Stimulated activated effector memory CD8-positive, alpha-beta T cell treated with anti-CD3 and anti-CD28 coated beads, Interleukin-12 subunit alpha, Interleukin-12 subunit beta, amount 100 ng/mL, for 72 hours (primary cell): ENCODE data around the gene INAFM2.

Source experiments
- ATAC-seq: fragments of 150-1000 bp; cut with Tn5 transposase; 2 replicates; pipeline ENCODE4 v1.10.0; 2021
- DNase-seq, 2 donors: peaks; one replicate each; pipeline ENCODE4 v3.0.0; 2021 to 2022; ENCODE audit warnings: low spot score in 2 of 2
- H3K27ac Mint-ChIP-seq: one replicate; pipeline ENCODE4 v1.8.0; 2022; ENCODE audit warnings: mild to moderate bottlenecking, mixed read lengths
- H3K36me3 Mint-ChIP-seq: one replicate; pipeline ENCODE4 v1.8.0; 2022; ENCODE audit warnings: mild to moderate bottlenecking, mixed read lengths
- H3K4me1 Mint-ChIP-seq: one replicate; pipeline ENCODE4 v1.8.0; 2022; ENCODE audit warnings: mixed read lengths
- H3K4me3 Mint-ChIP-seq: one replicate; pipeline ENCODE4 v1.8.0; 2022; ENCODE audit warnings: mild to moderate bottlenecking, mixed read lengths
- H3K9me3 Mint-ChIP-seq: one replicate; pipeline ENCODE4 v1.8.0; 2022; ENCODE audit warnings: mixed read lengths

The INAFM2 gene

GRCh38 chr15:40323239-40323952 lies at the start of gene INAFM2:
Gene INAFM2, plus strand, starts transcription at chr15:40323692. Its CDS starts 364 bp downstream, at chr15:40324056.
- DNase-seq, result peak; percentile 71 to 92
- peak; percentile 92 for ATAC-seq
- Mint-ChIP-seq H3K4me1 (peaks cover 40% of the 10 kb centered on the region), H3K27ac (peak within 1 kb of the TSS; percentile 72), H3K36me3 (peaks cover 5% of the 10 kb centered on the region), H3K9me3 (no peaks in the 10 kb centered on the region), H3K4me3 (peak within 1 kb of the TSS; percentile 73)

GRCh38 chr15:40274350-40275274 lies 48.9 kb upstream of the INAFM2 start:
- ATAC-seq, result peak; percentile 68
- no peak overlapping the region for H3K4me3 Mint-ChIP-seq
- H3K9me3 Mint-ChIP-seq, result no peaks in the 10 kb centered on the region
- DNase-seq, result peak; percentile 92 to 96
- no peaks in the 10 kb centered on the region for H3K36me3 Mint-ChIP-seq
- peaks cover 11% of the 10 kb centered on the region for H3K4me1 Mint-ChIP-seq
- no peak overlapping the region for H3K27ac Mint-ChIP-seq

- no peak overlapping the region for H3K27ac Mint-ChIP-seq
- H3K4me3 Mint-ChIP-seq, result no peak overlapping the region
- ATAC-seq (no peak), DNase-seq (no peak)
- H3K36me3 Mint-ChIP-seq, result no peaks in the 10 kb centered on the region
- no peaks in the 10 kb centered on the region for H3K9me3 Mint-ChIP-seq
- peaks cover 11% of the 10 kb centered on the region for H3K4me1 Mint-ChIP-seq
Measured at GRCh38 chr15:40275523-40275922, 48.0 kb upstream of the INAFM2 start.

- H3K9me3 Mint-ChIP-seq, result no peaks in the 10 kb centered on the region
- H3K27ac Mint-ChIP-seq, result peak overlapping the region; percentile 17
- H3K4me1 Mint-ChIP-seq, result peaks cover 11% of the 10 kb centered on the region
- no peaks in the 10 kb centered on the region for H3K36me3 Mint-ChIP-seq
- ATAC-seq (no peak), DNase-seq (no peak)
- no peak overlapping the region for H3K4me3 Mint-ChIP-seq
Measured at GRCh38 chr15:40275954-40276353, 47.5 kb upstream of the INAFM2 start.

- no peaks in the 10 kb centered on the region for H3K36me3 Mint-ChIP-seq
- H3K4me1 Mint-ChIP-seq, result peaks cover 11% of the 10 kb centered on the region
- no peak overlapping the region for H3K27ac Mint-ChIP-seq
- DNase-seq (no peak), ATAC-seq (no peak)
- no peaks in the 10 kb centered on the region for H3K9me3 Mint-ChIP-seq
- no peak overlapping the region for H3K4me3 Mint-ChIP-seq
Measured at GRCh38 chr15:40276927-40277326, 46.6 kb upstream of the INAFM2 start.

GRCh38 chr15:40277471-40277870 lies 46.0 kb upstream of the INAFM2 start:
- Mint-ChIP-seq H3K4me3 (no peak overlapping the region), H3K4me1 (peaks cover 11% of the 10 kb centered on the region), H3K27ac (no peak overlapping the region), H3K9me3 (no peaks in the 10 kb centered on the region), H3K36me3 (no peaks in the 10 kb centered on the region)
- no peak for ATAC-seq
- no peak for DNase-seq

- DNase-seq (no peak), ATAC-seq (no peak)
- Mint-ChIP-seq H3K4me3 (no peak overlapping the region), H3K4me1 (peaks cover 11% of the 10 kb centered on the region), H3K36me3 (no peaks in the 10 kb centered on the region), H3K27ac (no peak overlapping the region), H3K9me3 (no peaks in the 10 kb centered on the region)
Measured at GRCh38 chr15:40278026-40278425, 45.5 kb upstream of the INAFM2 start.

GRCh38 chr15:40279437-40280141 lies 43.9 kb upstream of the INAFM2 start:
- no peak overlapping the region for H3K27ac Mint-ChIP-seq

GRCh38 chr15:40280260-40281056 lies 43.0 kb upstream of the INAFM2 start:
- Mint-ChIP-seq H3K4me1 (peaks cover 5% of the 10 kb centered on the region), H3K36me3 (no peaks in the 10 kb centered on the region), H3K27ac (no peak overlapping the region), H3K9me3 (no peaks in the 10 kb centered on the region), H3K4me3 (peak overlapping the region; percentile 52)
- no peak for DNase-seq
- ATAC-seq, result no peak

More at GRCh38 chr15:40279437-40280141, 43.9 kb upstream of the INAFM2 start:
- Mint-ChIP-seq H3K9me3 (no peaks in the 10 kb centered on the region), H3K4me3 (no peak overlapping the region), H3K36me3 (no peaks in the 10 kb centered on the region), H3K4me1 (peaks cover 8% of the 10 kb centered on the region)
- DNase-seq, result peak; percentile 80 to 88
- peak; percentile 53 for ATAC-seq

GRCh38 chr15:40281057-40281800 lies 42.3 kb upstream of the INAFM2 start:
- ATAC-seq (no peak), DNase-seq (no peak)
- H3K9me3 Mint-ChIP-seq, result no peaks in the 10 kb centered on the region
- peak overlapping the region; percentile 52 for H3K4me3 Mint-ChIP-seq
- H3K4me1 Mint-ChIP-seq, result peaks cover 5% of the 10 kb centered on the region
- H3K36me3 Mint-ChIP-seq, result no peaks in the 10 kb centered on the region
- no peak overlapping the region for H3K27ac Mint-ChIP-seq

- no peak overlapping the region for H3K27ac Mint-ChIP-seq
- no peak for ATAC-seq
- H3K4me1 Mint-ChIP-seq, result peaks cover 5% of the 10 kb centered on the region
- H3K9me3 Mint-ChIP-seq, result no peaks in the 10 kb centered on the region
- DNase-seq, result no peak
- no peak overlapping the region for H3K4me3 Mint-ChIP-seq
- no peaks in the 10 kb centered on the region for H3K36me3 Mint-ChIP-seq
Measured at GRCh38 chr15:40281801-40282146, 41.7 kb upstream of the INAFM2 start.

GRCh38 chr15:40282147-40282868 lies 41.2 kb upstream of the INAFM2 start:
- Mint-ChIP-seq H3K36me3 (peaks cover under 1% of the 10 kb centered on the region), H3K27ac (no peak overlapping the region), H3K9me3 (no peaks in the 10 kb centered on the region), H3K4me3 (peak overlapping the region; percentile 69), H3K4me1 (peaks cover 5% of the 10 kb centered on the region)
- peak; percentile 70 for ATAC-seq
- peak; percentile 42 to 82 for DNase-seq

- H3K36me3 Mint-ChIP-seq, result peaks cover 5% of the 10 kb centered on the region
- peak in 1 of 2 donors; percentile 27 for DNase-seq
- peak within 1 kb of the TSS; percentile 69 for H3K4me3 Mint-ChIP-seq
- peaks cover 5% of the 10 kb centered on the region for H3K4me1 Mint-ChIP-seq
- H3K9me3 Mint-ChIP-seq, result no peaks in the 10 kb centered on the region
- ATAC-seq, result peak; percentile 68
- no peak within 1 kb of the TSS for H3K27ac Mint-ChIP-seq
Measured at GRCh38 chr15:40282869-40283614, 40.5 kb upstream of the INAFM2 start, which contains the start of gene ANKRD63. Gene ANKRD63, minus strand, starts transcription at chr15:40283064. Its CDS starts 478 bp downstream, at chr15:40282586.
